ENCODE measurements around the gene PRMT1.

DNA sequence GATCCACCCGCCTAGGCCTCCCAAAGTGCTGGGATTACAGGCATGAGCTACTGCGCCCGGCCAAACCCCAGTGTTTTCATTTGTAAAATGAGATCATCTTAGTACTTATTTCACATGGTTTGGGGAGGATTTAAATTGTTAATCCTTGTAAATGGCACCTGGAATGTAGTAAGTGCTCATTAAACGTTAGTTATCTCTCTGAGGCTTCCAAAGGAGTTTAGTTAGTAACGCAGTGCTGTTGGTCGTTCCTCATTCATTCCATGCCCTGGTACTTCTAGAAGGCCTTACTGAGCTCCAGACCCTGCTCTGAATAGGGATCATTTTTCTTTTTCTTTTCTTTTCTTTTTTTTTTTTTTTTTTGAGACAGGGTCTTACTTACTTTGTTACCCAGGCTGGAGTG is 19.0 kb downstream of the PRMT1 start:
- TF ChIP-seq, protein P1, sequence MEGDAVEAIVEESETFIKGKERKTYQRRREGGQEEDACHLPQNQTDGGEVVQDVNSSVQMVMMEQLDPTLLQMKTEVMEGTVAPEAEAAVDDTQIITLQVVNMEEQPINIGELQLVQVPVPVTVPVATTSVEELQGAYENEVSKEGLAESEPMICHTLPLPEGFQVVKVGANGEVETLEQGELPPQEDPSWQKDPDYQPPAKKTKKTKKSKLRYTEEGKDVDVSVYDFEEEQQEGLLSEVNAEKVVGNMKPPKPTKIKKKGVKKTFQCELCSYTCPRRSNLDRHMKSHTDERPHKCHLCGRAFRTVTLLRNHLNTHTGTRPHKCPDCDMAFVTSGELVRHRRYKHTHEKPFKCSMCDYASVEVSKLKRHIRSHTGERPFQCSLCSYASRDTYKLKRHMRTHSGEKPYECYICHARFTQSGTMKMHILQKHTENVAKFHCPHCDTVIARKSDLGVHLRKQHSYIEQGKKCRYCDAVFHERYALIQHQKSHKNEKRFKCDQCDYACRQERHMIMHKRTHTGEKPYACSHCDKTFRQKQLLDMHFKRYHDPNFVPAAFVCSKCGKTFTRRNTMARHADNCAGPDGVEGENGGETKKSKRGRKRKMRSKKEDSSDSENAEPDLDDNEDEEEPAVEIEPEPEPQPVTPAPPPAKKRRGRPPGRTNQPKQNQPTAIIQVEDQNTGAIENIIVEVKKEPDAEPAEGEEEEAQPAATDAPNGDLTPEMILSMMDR (IDR thresholded peaks at IDR 0.05): no peak
- no peak for TF ChIP-seq POLR2A (IDR thresholded peaks at IDR 0.05)

All from uterus (tissue), 2 donors.